Upper lobe of left lung (tissue), 6 donors: ENCODE data around the gene ZNF45. TPM values are rescaled to one million over a fixed set of nuclear protein-coding genes. Genes with fewer than 3 reads are reported as not detected.
"Not testable (repeated sequence)": the region's sequence is repeated elsewhere in the genome, so short reads cannot be mapped to it uniquely, and the experiment has no call there.

Experiments used
- ATAC-seq, 2 donors: fragments of 200-7000 bp; cut with Tn5 transposase; one replicate each; pipeline ENCODE4 v1.9.1; 2022; ENCODE audit warnings: mild to moderate bottlenecking in 2 of 2, moderate library complexity in 2 of 2; ENCODE audit not compliant: low FRiP score in 2 of 2
- DNase-seq, 2 donors: peaks; one replicate each; pipeline ENCODE4 v3.0.0-alpha.2; 2019 to 2020
- H3K27ac ChIP-seq, 4 donors: fragments of 200-600 bp; sonication (generic); one replicate each; pipeline ENCODE4 v1.5.1; 2016 to 2019
- H3K27me3 ChIP-seq, 4 donors: fragments of 200-600 bp; sonication (generic); one replicate each; pipeline ENCODE4 v1.5.1; 2017 to 2019
- H3K36me3 ChIP-seq, 4 donors: fragments of 200-600 bp; sonication (generic); one replicate each; pipeline ENCODE4 v1.5.1; 2016 to 2019
- H3K4me1 ChIP-seq, 4 donors: fragments of 200-600 bp; sonication (generic); one replicate each; pipeline ENCODE4 v1.5.1; 2018 to 2019
- H3K4me3 ChIP-seq, 4 donors: fragments of 200-600 bp; sonication (generic); one replicate each; pipeline ENCODE4 v1.5.1; 2017 to 2019; ENCODE audit warnings: mild to moderate bottlenecking in 2 of 4, moderate library complexity in 1 of 4
- H3K9me3 ChIP-seq, 4 donors: fragments of 200-600 bp; sonication (generic); one replicate each; pipeline ENCODE4 v1.5.1; 2018 to 2019
- CTCF ChIP-seq, 6 experiments: fragments of 450-650 bp in 4 of 6; fragments of 200-600 bp in 2 of 6; sonication (generic) in 2 of 6; IDR thresholded peaks; one replicate each; pipeline ENCODE4 v1.5.1; 2016 to 2019; ENCODE audit warnings: antibody characterized with exemption in 6 of 6
- EP300 ChIP-seq, 4 donors: sonication (generic); formaldehyde crosslinking; IDR thresholded peaks; one replicate each; pipeline ENCODE4 v1.5.1; 2017; ENCODE audit warnings: antibody characterized with exemption in 4 of 4, control low read depth in 2 of 4
- POLR2A ChIP-seq, 4 donors: fragments of 450-650 bp; IDR thresholded peaks; one replicate each; pipeline ENCODE4 v1.5.1; 2016 to 2017; ENCODE audit warnings: antibody characterized with exemption in 4 of 4, mild to moderate bottlenecking in 2 of 4
- POLR2AphosphoS5 ChIP-seq, 2 donors: sonication (generic); formaldehyde crosslinking; IDR thresholded peaks; one replicate each; pipeline ENCODE4 v1.5.1; 2017; ENCODE audit warnings: antibody characterized with exemption in 2 of 2
- WGBS, 2 donors: methylation state at CpG; one replicate each; pipeline ENCODE4 v1.1.5; 2017 to 2018; 5-methylcytosine and 5-hydroxymethylcytosine counted together
- total RNA-seq, 6 donors: library from RNA; depleted of rRNA in 4 of 6; stranded (reverse); fragments of >200 nt in 4 of 6; gene quantifications; one replicate each; pipeline versions ENCODE4 v1.1.0 to v1.2.1, GENCODE V29; 2016 to 2021
- donor health status: DM: no; HTN: no; CAD: no; lungs with moderate emphysema.
- donor health status: DM: no; HTN: yes; CAD: no; lungs with severe emphysema.

The ZNF45 gene
- total RNA-seq, 6 donors from 2014 or later, result 5.9 to 15.8 (median 11.0) TPM

DNA sequence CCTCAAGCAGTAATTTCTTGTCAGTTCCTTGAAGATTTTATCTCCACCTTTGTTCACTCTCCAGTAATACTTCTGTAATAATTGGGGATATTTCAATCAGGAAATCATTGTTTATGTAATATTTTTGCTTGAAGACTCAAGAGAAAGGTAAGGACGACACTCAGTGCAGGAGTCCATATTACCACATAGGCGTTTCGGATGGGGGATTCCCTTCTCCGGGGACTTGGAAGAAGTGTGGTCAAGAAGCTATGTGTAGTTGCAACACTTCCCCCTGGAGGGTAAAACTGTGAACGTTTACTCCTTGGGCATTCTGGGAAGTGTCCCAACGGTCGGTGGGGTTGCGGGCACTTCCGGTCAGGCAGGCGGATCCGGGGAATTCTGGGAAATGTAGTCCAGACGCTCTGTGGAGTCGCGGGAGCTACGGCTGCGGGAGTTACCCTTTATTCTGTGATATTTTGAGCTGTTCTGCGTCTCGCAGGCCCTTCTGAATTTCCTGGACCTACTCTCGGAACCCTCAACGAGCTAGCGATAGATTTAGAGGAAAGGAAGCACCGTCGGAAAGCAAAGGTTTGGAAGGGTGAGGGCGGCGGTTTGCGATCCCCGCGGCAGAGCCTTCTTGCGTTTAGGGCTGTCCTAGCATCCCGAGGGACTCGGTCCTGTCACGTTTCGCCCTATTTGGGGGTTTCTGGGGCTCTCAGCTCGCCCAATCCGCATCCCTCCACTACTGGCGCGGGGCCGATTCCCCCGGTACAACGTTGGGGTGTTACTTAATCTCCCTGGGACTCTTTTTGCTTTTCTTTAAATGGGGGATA is 16.0 kb upstream of the ZNF45 start, which contains the start of gene ZNF221:
TSS of gene ZNF221 (plus strand) at position 395 of the 812 bp plus-strand sequence. CDS start 11,499 bp downstream, outside the sequence.
- Histone ChIP-seq H3K36me3 (peaks cover 0 to 8% (median 0%) of the 10 kb centered on the region in 4 donors), H3K4me3 (peak within 1 kb of the TSS; percentile 55 to 81 (median 74)), H3K4me1 (peaks cover 0 to 4% (median 0%) of the 10 kb centered on the region in 4 donors), H3K9me3 (peaks cover 9 to 41% (median 28%) of the 10 kb centered on the region in 4 donors), H3K27me3 (no peaks in the 10 kb centered on the region), H3K27ac (peak within 1 kb of the TSS; percentile 41 to 77 (median 70))
- TF ChIP-seq POLR2AphosphoS5 (IDR thresholded peaks at IDR 0.05), result peak; percentile 91 to 92
- peak in 1 of 4 donors; percentile 17 for TF ChIP-seq POLR2A (IDR thresholded peaks at IDR 0.05)
- peak in 1 of 4 donors; percentile 37 for TF ChIP-seq EP300 (IDR thresholded peaks at IDR 0.05)
- TF ChIP-seq CTCF (IDR thresholded peaks at IDR 0.05), result peak; percentile 15 to 46 (median 36)
- ATAC-seq, result peak; percentile 97 to 99
- 0 to 2% methylated on average over 22 to 40 of the region's 40 CpGs for WGBS, 2 donors
- DNase-seq, result peak; percentile 72 to 92

- not testable (repeated sequence) for H3K4me1 ChIP-seq, H3K27ac ChIP-seq, H3K36me3 ChIP-seq, ATAC-seq, H3K4me3 ChIP-seq, H3K27me3 ChIP-seq, DNase-seq
- peaks cover 7 to 33% (median 19%) of the 10 kb centered on the region in 4 donors for H3K9me3 ChIP-seq
- 84 to 85% methylated on average over 2 of the region's 2 CpGs for WGBS, 2 donors
Measured at GRCh38 chr19:43949803-43950202, 14.7 kb upstream of the ZNF45 start.

- 0% methylated on average over 1 of the region's 1 CpG for WGBS, 2 donors
- not testable (repeated sequence) for H3K27ac ChIP-seq, DNase-seq, H3K36me3 ChIP-seq, H3K4me1 ChIP-seq, H3K27me3 ChIP-seq, ATAC-seq, H3K4me3 ChIP-seq
- H3K9me3 ChIP-seq, result peaks cover 5 to 28% (median 17%) of the 10 kb centered on the region in 4 donors
Measured at GRCh38 chr19:43947412-43947811, 12.3 kb upstream of the ZNF45 start.

DNA sequence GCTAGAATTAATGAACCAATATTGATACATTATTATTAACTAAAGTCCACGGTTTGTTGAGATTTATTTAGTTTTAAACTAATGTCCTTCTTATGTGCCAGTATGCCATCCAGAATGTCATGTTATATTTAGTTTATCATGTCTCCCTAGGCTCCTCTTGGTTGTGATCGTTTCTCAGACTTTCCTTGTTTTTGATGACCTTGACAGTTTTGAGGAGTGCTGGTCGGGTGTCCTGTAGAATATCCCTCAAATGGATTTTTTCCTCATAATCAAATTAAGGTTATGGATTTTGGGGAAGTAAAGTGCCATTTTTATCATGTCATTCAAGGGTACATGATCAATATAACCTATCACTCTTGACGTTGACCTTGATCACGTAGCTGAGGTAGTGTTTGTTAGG is 6.1 kb upstream of the ZNF45 start:
- peaks cover 0 to 4% (median 2%) of the 10 kb centered on the region in 4 donors for H3K9me3 ChIP-seq
- DNase-seq (no peak), ATAC-seq (no peak)
- H3K27me3 ChIP-seq, result no peaks in the 10 kb centered on the region
- H3K4me1 ChIP-seq, result no peaks in the 10 kb centered on the region
- H3K4me3 ChIP-seq, result no peak overlapping the region
- 60 to 78% methylated on average over 5 of the region's 5 CpGs for WGBS, 2 donors
- no peak overlapping the region for H3K27ac ChIP-seq
- TF ChIP-seq EP300 (IDR thresholded peaks at IDR 0.05) (no peak), CTCF (IDR thresholded peaks at IDR 0.05) (no peak), POLR2A (IDR thresholded peaks at IDR 0.05) (no peak), POLR2AphosphoS5 (IDR thresholded peaks at IDR 0.05) (no peak)
- no peaks in the 10 kb centered on the region for H3K36me3 ChIP-seq

DNA sequence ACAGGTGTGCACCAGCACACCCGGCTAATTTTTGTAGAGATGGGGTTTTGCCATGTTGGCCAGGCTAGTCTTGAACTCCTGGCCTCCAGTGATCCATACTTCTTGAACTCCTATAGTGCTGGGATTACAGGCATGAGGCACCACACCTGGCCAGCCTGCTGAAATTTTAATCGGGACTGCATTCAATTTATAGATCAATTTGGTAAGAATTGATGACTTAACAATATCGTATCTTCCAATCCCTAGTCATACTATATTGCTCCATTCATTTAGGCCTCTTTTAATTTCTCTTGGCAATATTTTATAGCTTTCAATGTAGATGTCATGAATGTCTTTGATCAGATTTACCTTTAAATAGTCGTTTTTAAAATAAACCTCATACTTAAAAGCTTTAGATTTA is 5.6 kb upstream of the ZNF45 start:
- 75 to 82% methylated on average over 4 of the region's 4 CpGs for WGBS, 2 donors
- no peak for ATAC-seq
- TF ChIP-seq POLR2A (IDR thresholded peaks at IDR 0.05), result no peak
- TF ChIP-seq CTCF (IDR thresholded peaks at IDR 0.05), result no peak
- TF ChIP-seq EP300 (IDR thresholded peaks at IDR 0.05), result no peak
- no peak for TF ChIP-seq POLR2AphosphoS5 (IDR thresholded peaks at IDR 0.05)
- peaks cover 0 to 2% (median 2%) of the 10 kb centered on the region in 4 donors for H3K4me1 ChIP-seq
- no peaks in the 10 kb centered on the region for H3K27me3 ChIP-seq
- no peak overlapping the region for H3K27ac ChIP-seq
- no peak for DNase-seq
- peaks cover 0 to 4% (median 2%) of the 10 kb centered on the region in 4 donors for H3K9me3 ChIP-seq
- no peak overlapping the region for H3K4me3 ChIP-seq
- no peaks in the 10 kb centered on the region for H3K36me3 ChIP-seq
